ENCODE measurements around the gene KATNA1.
"Not testable (repeated sequence)": the region's sequence is repeated elsewhere in the genome, so short reads cannot be mapped to it uniquely, and the experiment has no call there.

Gene KATNA1

DNA sequence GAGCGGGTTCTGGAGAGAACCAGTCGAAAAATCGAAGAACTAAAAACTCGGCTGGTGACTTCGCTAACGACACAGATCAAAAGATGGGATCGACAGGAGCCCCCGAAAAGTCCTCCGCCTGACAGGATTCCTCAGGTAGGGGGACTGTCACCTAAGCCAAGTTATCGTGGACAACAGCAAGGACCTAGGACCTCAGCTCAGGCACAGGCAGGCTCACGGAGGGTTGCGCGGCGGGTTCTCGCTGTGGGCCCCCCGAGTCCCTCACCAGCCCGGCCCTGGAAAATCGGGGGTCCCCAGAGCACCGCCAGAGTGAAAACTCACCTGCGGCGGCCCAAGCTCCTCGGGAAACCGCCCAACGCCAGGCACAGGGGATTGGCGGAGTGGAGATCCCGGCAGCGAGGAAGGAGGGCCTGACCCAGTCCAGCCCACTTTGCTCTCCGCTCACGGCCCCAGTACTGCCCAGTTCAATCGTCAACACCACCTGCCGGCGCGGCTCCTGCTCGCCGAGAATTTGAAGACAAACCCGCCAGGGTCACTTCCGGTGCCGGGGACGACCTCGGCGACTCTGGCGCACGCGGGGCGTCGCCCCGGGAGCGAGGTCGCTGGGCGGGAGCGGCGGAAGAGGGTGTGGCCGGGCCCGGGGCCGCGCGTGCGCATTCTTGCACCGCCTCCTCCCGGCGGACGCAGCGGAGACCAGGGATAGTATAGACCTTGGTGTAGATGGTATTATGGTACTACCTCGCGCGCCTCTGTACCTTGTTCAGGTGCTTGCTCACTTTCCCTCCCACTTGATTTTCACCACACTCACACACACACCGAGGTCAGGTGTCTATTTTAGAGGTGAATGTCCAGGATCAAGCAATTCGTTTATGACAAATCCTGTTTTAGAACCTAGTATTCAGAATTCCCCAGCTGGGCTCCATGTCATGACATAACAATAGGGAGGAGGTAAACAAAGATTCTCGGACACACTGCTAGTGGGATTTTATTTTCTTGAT is at the start of gene KATNA1:
TSS of gene KATNA1 (minus strand) at position 567 of the 998 bp plus-strand sequence. CDS start 10,167 bp downstream, outside the sequence.
- DNase-seq (ENCODE audit: low read depth in 2 of 2): peak; percentile 40

DNA sequence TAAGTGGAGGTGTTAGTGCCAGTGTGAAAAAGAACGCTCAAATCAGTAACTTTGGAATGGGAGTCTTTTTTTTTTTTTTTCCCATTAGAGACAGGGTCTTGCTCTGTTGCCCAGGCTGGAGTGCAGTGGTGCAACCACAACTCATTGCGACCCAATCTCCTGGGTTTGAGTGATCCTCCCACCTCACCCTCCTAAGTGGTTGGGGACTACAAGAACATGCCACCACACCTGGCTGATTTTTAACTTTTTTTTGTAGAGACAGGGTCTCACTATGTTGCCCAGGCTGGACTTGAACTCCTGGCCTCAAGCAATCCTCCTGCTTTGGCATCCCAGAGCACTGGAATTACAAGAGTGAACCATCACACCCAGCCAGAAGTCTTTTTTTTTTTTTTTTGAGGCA is 49.7 kb upstream of the KATNA1 start:
- DNase-seq (ENCODE audit: low read depth in 2 of 2): no peak

DNA sequence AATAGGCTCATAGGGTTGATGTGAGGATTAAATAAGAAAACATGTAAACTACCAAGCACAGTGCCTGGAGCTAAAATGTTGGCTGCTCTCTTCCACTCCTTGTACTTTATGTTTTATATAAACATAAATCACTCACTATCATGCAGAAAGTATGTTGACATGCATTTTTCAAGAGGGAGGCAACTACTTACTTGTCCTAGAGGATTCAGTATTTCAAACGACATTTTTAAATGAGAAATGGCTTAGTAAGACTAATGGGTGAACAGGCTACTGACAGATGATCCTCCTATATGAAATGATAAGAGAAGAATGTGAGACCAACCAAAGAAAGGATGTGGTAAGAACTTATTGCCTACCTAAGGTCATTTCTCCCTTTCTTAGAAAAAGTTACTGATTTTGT is 48.4 kb upstream of the KATNA1 start:
- DNase-seq (ENCODE audit: low read depth in 2 of 2): peak in 1 of 2 experiments; percentile 12

DNA sequence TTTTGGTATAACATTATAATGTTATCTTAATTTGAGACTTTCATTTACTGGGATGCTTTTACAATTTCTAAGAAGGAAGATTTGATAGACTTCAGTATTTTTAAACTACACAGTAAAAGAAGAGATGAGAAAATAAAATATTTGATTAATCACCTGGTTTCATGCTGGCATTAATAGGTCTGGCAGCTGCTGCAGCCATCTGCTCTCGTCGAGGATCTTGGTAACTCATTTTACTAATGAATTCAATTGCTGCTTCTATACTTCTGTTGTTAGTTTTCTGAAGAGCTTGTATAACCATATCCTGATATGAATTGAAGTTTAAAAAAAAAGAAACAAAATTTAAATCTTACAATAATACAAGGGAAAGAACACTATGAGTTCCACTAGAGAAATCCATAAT is 46.4 kb upstream of the KATNA1 start:
- DNase-seq (ENCODE audit: low read depth in 2 of 2): no peak

DNA sequence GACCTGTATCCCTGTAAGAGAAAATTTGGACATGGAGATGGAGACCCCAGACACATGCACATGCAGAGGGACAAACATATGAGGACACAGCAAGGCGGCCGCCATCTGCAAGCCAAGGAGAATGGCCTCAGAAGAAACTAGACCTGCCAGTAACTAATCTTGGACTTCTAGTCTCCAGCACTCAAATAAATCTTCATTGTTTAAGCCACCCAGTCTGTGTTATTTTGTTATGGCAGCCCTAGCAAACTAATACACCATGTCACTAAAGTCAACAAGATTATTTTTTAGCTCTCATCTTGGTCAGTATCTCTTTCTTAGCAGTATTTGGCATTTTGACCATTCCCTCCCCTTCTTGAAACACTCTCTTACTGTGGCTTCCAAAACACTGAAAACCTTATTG is 42.7 kb upstream of the KATNA1 start:
- no peak for DNase-seq (ENCODE audit: low read depth in 2 of 2)

DNA sequence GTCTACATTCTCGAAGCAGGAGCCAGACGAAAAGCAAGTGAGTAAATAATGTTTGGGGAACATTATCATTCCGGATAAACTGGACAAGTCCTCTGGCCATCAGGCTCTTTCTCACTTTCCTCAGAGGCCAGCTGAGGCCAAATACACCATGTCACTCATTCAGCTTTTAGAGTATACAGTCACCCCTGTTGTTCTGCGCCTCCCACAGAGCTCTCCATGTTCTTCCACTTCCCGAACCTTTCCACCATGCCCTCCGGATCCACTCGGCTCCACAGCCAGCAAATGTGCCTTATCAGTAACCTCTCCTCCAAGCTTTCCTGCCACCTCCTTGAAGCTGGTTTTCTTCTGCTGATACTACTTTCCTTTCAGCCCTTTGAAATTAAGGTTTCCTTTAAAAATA is 37.7 kb upstream of the KATNA1 start:
- no peak for DNase-seq (ENCODE audit: low read depth in 2 of 2)

DNA sequence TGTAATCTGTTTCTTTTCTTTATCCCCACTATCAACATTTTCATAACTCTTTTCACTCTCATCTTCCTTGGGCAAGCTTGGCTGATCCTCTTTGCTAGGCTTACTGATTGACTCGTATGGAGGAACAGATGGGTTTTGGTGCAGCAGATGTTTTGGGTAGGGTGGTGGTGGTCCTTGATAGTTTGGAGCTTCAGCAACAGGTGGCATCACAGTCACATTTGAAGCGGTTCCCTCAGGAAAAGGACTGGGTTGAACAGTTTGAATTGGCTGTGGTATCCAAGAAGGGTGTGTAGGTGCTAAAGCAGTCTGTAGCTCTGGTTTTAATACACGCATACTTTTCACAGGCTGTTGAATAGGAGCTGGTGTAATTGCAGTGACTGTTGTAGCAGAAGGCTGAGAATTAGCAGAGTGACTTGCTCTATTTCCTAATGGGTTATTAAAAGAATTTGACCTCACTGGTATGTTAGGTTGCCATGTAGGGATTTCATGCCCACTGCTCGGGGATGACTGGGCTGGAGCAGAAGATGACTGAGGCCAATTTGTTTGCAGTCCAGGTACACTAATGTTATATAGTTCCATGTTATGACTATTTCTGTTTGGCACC is 34.8 kb upstream of the KATNA1 start:
- DNase-seq (ENCODE audit: low read depth in 2 of 2): no peak

DNA sequence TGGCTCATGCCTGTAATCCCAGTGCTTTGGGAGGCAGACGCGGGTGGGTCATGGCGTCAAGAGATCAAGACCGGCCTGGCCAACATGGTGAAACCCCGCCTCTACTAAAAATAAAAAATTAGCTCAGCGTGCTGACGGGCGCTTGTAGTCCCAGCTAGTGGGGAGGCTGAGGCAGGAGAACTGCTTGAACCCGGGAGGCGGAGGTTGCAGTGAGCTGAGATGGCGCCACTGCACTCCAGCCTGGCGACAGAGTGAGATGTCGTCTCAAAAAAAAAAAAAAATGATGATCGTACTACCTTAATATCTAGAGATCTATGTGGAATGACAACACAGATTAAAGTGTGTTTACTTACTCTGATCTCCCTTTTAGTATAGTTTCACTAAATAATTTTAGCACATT is 33.3 kb upstream of the KATNA1 start:
- DNase-seq (ENCODE audit: low read depth in 2 of 2): not testable (repeated sequence)

DNA sequence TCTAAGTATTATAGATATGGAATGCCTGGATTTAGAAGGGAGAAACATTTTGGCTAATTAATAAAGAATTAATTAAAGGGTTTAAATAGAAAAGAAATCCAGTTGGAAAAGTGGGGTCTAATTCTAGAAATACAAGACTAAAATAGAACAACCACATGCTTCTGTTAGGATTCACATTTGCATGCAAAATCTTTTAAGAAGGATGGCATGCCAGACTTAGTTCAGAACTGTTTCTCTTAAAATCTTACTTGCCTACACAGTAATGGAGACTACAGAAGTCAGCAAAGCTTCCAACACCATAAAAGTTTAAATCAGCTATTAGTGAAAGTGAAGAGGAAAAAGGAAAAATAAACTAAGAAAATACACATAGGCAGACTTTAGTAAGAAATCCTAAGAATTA is 32.7 kb upstream of the KATNA1 start:
- DNase-seq (ENCODE audit: low read depth in 2 of 2): no peak

DNA sequence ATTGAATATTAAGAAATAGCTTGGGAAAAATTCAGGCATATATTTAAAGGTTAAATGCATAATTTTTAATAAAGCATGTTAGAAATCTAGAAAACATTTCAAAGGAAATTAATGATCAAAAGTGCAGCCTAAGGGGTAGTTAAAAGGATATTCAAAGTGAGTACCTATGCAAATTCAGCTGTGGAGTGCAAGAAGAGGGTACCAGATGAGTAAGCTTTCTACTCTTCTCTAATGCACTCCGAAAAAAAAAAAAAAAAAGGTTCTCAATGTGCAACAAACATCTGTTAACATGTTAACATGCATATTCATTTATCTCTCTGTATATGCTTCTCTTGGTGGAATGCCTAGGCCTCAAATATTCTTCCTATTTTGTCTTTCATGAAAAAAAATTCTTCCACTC is 32.0 kb upstream of the KATNA1 start:
- no peak for DNase-seq (ENCODE audit: low read depth in 2 of 2)

DNA sequence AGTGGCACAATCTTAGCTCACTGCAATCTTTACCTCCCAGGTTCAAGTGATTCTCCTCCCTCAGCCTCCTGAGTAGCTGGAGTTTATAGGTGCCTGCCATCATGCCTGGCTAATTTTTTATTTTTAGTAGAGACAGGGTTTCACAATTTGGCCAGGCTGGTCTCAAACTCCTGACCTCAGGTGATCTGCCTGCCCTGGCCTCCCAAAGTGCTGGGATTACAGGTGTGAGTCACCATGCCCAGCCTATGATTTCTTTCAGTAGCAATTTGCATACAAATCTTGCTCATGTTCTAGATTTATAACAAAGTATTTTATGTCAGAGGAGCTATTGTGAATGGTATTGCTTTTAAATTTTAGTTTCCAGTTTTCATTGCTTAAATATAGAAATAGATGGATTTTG is 23.8 kb upstream of the KATNA1 start:
- DNase-seq (ENCODE audit: low read depth in 2 of 2): not testable (repeated sequence)

DNA sequence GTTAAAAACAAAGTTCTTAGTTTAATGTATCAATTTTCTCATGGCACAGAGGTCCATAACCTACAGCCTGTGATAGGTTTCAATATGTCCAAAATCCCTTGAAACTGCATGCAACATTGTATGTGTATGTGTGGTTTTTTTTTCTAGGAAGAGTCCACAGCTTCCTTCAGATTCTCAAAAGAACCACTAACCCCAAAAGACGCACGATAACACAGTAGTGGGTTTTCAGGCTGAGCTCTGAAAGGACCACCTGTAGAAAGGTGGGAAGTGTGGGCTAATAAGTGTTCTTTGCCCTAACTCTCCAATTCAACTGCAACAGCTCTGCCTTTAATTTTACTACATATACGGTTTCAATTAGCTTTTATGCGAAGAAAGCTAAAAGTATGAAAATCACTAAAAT is 11.5 kb upstream of the KATNA1 start:
- no peak for DNase-seq (ENCODE audit: low read depth in 2 of 2)

DNA sequence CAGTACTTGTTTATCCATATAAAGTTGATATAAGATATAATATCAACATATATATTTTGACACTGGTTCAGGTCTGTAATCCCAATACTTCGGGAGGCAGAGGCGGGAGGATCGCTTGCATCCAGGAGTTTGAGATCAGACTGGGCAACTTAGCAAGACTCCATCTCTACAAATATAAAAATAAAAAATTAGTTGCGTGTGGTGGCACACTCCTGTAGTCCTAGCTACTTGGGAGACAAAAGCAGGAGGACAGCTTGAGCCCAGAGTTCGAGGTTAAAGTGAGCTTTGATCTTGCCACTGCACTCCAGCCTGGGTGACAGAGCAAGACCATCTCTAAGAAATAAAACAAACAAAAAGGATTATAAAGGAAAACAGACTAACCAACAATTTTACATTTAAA is 8.9 kb upstream of the KATNA1 start:
- DNase-seq (ENCODE audit: low read depth in 2 of 2): no peak

DNA sequence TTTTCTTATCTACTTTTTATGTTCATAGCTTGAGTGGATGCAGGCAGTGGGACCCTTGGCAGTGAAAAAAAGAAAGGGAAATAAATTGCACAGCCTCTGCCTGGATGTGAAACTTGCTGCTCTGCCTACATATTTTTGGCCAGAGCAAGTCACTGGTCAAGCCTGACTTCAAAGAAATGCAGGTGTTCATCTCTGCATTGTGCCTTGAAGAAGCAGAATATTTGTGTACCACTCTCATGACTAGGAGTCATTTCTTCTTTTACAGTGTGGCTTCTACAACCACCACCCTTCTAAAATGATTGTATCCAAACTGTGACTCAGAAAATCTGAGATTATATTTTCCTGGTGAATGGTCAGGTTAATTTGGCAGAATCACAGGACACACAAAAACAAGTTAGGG is 2.5 kb upstream of the KATNA1 start:
- no peak for DNase-seq (ENCODE audit: low read depth in 2 of 2)

DNA sequence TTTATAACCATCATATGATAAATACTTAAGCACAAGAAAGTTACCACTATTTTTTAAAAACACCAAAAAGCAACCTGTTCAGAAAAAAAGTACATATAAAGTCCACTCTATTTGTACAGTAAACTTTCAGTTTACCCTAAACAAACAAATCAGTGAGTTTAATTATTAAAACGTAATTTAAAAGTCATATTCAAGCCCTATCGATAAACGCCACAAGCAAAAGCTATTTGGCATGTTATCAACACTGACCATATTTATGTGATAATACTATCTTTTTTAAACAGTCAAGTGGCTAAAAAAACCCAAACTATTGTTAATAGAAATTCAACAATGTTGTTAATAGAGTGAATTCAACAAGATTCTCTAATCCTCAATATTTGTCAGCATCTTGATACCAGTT is 1.9 kb downstream of the KATNA1 start:
- DNase-seq (ENCODE audit: low read depth in 2 of 2): no peak

DNA sequence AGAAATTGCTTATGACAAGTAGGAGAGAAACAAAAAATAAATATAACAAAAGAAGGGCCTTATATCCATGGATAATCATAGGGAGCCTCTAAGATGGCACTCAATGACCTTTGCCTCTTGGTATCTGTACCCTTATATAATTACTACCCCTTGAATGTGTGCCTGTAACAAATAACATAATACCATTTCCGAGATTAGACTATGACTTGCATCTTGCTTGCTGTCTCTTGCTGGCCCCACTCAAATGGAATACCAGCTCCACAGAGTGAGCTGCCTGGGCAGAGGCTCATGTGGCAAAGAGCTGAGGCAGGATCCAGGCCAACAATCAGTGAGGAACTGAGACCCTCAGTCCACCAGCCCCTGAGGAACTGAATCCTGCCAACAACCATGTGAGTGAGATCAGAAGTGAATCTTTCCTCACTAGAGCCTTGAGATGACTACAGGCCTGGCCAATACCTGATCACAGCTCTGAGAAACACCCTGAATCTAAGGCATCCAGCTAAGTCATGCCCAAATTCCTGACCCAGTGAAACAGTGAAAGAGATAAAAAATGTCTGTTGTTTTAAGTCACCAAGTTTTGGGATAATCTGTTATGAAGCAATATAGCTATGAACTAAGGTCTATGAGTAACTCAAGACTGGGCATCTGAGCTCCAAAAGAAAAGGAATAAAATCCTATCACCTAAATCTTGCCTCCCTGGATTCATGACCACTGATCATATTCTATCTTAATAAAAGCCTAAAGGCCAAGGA is 5.5 kb downstream of the KATNA1 start:
- DNase-seq (ENCODE audit: low read depth in 2 of 2): no peak

DNA sequence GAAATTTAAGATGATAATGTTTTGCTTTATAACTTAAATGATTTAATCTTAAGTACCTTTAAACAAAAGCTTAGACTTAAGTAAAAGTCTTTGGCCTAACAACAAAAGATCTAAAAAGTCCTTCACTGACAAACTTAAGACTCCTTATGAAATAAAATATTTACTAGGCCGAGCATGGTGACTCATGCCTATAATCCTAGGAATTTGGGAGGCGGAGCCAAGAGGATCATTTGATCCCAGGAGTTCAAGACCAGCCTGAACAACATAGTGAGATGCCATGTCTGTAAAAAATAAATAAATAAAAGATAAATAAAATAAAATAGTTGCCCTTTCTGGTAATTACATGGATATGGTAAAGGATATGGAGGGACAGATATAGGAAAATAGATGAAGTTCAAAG is 12.4 kb downstream of the KATNA1 start:
- DNase-seq (ENCODE audit: low read depth in 2 of 2): peak; percentile 27 to 37

DNA sequence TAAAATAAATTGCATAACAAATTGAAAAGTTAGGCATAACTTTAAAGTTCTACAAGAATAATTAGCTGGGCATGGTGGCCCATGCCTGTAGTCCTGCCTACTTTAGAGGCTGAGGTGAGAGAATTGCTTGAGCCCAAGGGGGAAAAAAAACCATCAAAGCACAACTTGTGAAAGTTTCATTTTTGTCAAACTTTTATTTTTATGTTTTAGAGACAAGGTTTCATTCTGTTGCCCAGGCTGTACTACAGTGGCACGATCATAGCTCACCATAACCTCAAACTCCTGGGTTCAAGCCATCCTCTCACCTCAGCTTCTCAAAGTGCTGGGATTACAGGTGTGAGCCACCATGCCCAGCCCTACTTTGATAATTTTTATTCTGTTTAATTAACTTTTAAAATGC is 14.2 kb downstream of the KATNA1 start:
- DNase-seq (ENCODE audit: low read depth in 2 of 2): no peak

DNA sequence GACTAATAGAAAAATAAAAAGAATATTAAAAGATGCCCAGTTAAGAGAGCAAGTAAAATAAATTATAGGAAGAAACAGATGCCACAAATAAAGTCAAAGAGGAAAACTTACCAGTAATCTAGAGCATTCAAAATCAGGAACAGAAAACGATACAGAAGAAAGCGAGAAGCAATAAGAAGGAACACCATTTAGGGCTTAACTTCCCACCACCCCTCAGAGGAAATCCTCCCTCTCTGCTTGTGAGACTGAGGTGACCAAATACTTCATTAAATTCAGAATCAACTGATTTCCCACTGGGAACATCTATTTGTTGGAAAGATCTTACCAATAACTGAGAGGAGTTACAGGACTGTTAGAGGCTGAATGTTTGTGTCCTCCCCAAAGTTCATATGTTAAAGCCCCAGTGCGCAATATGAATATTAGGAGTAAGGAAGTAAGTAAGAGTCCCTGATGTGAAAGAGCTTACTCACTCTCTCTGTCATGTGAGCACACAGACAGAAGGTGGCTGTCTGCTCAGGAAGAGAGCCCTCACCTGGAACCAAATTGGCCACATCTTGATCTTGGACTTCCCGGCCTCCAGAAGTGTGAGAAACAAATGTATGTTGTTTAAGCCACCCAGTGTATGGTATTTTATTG is 19.5 kb downstream of the KATNA1 start:
- DNase-seq (ENCODE audit: low read depth in 2 of 2): no peak

DNA sequence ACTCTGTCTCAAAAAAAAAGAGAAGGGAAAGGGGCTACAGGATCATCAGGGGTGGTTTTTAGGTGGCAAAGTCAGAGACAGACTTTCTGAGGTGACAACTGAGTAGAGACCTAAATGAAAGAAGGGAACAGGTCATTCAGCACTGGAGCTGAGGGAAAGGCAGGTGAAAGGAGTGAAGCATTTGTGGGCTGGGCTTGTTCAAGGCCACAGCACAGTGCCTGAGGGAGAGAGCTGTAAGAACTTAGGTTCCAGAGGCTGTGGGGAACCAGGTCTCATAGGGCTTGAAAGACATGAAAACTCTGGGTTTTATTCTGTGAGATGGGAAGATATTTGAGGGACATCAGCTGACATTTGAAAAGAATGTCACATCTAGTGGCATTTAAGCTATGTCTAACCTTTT is 20.8 kb downstream of the KATNA1 start:
- DNase-seq (ENCODE audit: low read depth in 2 of 2): no peak

DNA sequence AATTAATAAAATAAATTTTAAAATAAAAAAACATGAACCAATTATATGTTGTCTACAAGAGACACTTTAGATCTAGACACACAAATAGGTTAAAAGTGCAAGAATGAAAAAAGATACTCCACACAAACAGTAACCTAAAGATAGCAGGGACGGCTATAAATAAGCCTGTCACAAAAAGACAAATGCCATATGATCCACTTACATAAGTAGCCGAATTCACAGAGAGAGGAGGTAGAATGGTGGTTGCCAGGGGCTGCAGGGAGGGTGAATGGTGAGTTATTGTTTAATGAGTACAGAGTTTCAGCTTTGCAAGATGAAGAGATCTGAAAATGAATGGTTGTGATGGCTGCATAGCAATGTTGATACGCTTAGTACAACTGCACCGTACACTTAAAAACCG is 32.7 kb downstream of the KATNA1 start:
- DNase-seq (ENCODE audit: low read depth in 2 of 2): no peak

DNA sequence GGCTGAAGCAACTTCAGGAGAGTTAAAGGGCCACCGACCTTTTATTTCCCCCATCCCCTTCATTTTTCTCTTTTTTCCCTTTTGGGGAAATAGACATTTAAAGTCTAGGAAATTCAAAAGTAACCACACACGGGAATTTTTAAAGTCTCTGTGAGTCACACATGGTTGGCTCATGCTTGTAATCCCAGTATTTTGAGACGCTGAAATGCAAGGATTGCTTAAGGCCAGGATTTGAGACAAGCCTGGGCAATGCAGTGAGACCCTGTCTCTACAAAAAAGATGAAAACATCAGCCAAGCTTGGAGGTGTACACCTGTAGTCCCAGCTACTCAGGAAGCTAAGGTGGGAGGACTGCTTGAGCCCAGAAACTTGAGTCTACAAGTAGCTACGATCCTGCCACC is 34.2 kb downstream of the KATNA1 start:
- DNase-seq (ENCODE audit: low read depth in 2 of 2): no peak
